GM23338 (cell line): ENCODE data around the gene DPH1. TPM values are rescaled to one million over a fixed set of nuclear protein-coding genes. Genes with fewer than 3 reads are reported as not detected.

Experiments
- ATAC-seq: fragments of 200-7000 bp; cut with Tn5 transposase; 3 replicates; pipeline ENCODE4 v1.9.1; 2020
- DNase-seq: peaks from one replicate; pipeline ENCODE4 v3.0.0-alpha.2; 2015; ENCODE audit warnings: low spot score
- H2AFZ ChIP-seq: fragments of 200-600 bp; sonication (generic); 2 replicates; pipeline ENCODE4 v1.8.0; 2016; ENCODE audit warnings: antibody characterized with exemption, mild to moderate bottlenecking, moderate library complexity
- H3F3A ChIP-seq: fragments of 200-600 bp; sonication (generic); replicated peaks from 2 replicates; pipeline ENCODE4 v1.8.0; 2017; ENCODE audit warnings: antibody characterized with exemption, mixed run types, low read depth
- H3K27ac ChIP-seq: fragments of 200-600 bp; sonication (generic); 2 replicates; pipeline ENCODE4 v1.6.1; 2016; ENCODE audit warnings: low read depth
- H3K27me3 ChIP-seq: fragments of 200-600 bp; sonication (generic); 2 replicates; pipeline ENCODE4 v1.8.0; 2016; ENCODE audit warnings: mild to moderate bottlenecking, mixed run types, moderate library complexity; ENCODE audit not compliant: insufficient read depth
- H3K36me3 ChIP-seq: fragments of 200-600 bp; sonication (generic); 2 replicates; pipeline ENCODE4 v1.8.0; 2016; ENCODE audit warnings: mild to moderate bottlenecking; ENCODE audit not compliant: insufficient read depth
- H3K4me1 ChIP-seq: fragments of 200-600 bp; sonication (generic); 2 replicates; pipeline ENCODE4 v1.8.0; 2016; ENCODE audit warnings: mild to moderate bottlenecking, moderate library complexity; ENCODE audit not compliant: insufficient read depth
- H3K4me2 ChIP-seq: fragments of 200-600 bp; sonication (generic); 2 replicates; pipeline ENCODE4 v1.7.1; 2017; ENCODE audit warnings: mixed run types
- H3K4me3 ChIP-seq: fragments of 200-600 bp; sonication (generic); 2 replicates; pipeline ENCODE4 v1.6.1; 2016; ENCODE audit warnings: mixed run types
- H3K79me2 ChIP-seq: fragments of 200-600 bp; sonication (generic); replicated peaks from 2 replicates; pipeline ENCODE4 v1.8.0; 2017; ENCODE audit warnings: mild to moderate bottlenecking; ENCODE audit not compliant: insufficient read depth
- H3K9me2 ChIP-seq: fragments of 200-600 bp; sonication (generic); 2 replicates; pipeline ENCODE4 v1.8.0; 2017; ENCODE audit not compliant: insufficient read depth
- H4K20me1 ChIP-seq: fragments of 200-600 bp; sonication (generic); replicated peaks from 2 replicates; pipeline ENCODE4 v1.8.0; 2017; ENCODE audit warnings: mild to moderate bottlenecking; ENCODE audit not compliant: insufficient read depth
- H3K27ac Mint-ChIP-seq: 2 replicates; pipeline ENCODE4 v1.8.0; 2020; ENCODE audit warnings: inconsistent platforms, mild to moderate bottlenecking, moderate library complexity, mixed read lengths
- H3K27me3 Mint-ChIP-seq: 3 replicates; pipeline ENCODE4 v1.8.0; 2022; ENCODE audit warnings: low read depth, mild to moderate bottlenecking, moderate library complexity, mixed read lengths, inconsistent platforms; ENCODE audit not compliant: insufficient read depth, poor library complexity
- H3K36me3 Mint-ChIP-seq: 3 replicates; pipeline ENCODE4 v1.8.0; 2021; ENCODE audit warnings: low read depth, mild to moderate bottlenecking, inconsistent platforms, moderate library complexity, mixed read lengths
- H3K4me1 Mint-ChIP-seq: 3 replicates; pipeline ENCODE4 v1.8.0; 2020; ENCODE audit warnings: mild to moderate bottlenecking, inconsistent platforms, mixed read lengths
- H3K4me3 Mint-ChIP-seq: 3 replicates; pipeline ENCODE4 v1.8.0; 2021; ENCODE audit warnings: moderate library complexity, mild to moderate bottlenecking, inconsistent platforms, mixed read lengths
- H3K9me3 Mint-ChIP-seq: 3 replicates; pipeline ENCODE4 v1.8.0; 2020; ENCODE audit warnings: moderate library complexity, mild to moderate bottlenecking, inconsistent platforms, mixed read lengths
- CREB1 ChIP-seq: fragments of 250-450 bp; sonication (Bioruptor Pico); IDR thresholded peaks from 2 replicates; pipeline ENCODE4 v1.5.0; 2020; ENCODE audit warnings: low read depth, mild to moderate bottlenecking, moderate library complexity
- EZH2 ChIP-seq: fragments of 200-600 bp; sonication (generic); IDR thresholded peaks from one replicate; pipeline ENCODE4 v1.8.0; 2017; ENCODE audit warnings: antibody characterized with exemption, mild to moderate bottlenecking, low read depth; ENCODE audit not compliant: unreplicated experiment
- JUNB ChIP-seq: IDR thresholded peaks from one replicate; pipeline ENCODE4 v1.6.1; 2016; ENCODE audit warnings: antibody characterized with exemption; ENCODE audit not compliant: unreplicated experiment
- POLR2AphosphoS5 ChIP-seq: IDR thresholded peaks from 2 replicates; pipeline ENCODE4 v1.6.1; 2016; ENCODE audit warnings: antibody characterized with exemption, low read depth
- ZNF331 ChIP-seq: fragments of 250-450 bp; sonication (Bioruptor Pico); IDR thresholded peaks from 2 replicates; pipeline ENCODE4 v1.5.0; 2020; ENCODE audit warnings: low read depth, mild to moderate bottlenecking, moderate library complexity
- polyA plus RNA-seq: library from polyadenylated mRNA; unstranded; fragments of >200 nt; fragmentation: Nextera tagmentation; extraction: Ambion mirVana; gene quantifications from 2 replicates; pipeline ENCODE4 v1.2.1, GENCODE V29; 2016
- total RNA-seq: library from RNA; depleted of rRNA; stranded (reverse); fragments of >200 nt; shearing (Covaris generic); gene quantifications from 2 replicates; pipeline ENCODE4 v1.2.3, GENCODE V29; 2014
- TF ChIP-seq, protein P1 (sequence below): IDR thresholded peaks from 2 replicates; pipeline ENCODE4 v1.6.1; 2016; ENCODE audit warnings: antibody characterized with exemption

DPH1 gene
- total and polyA plus RNA-seq, 2 experiments from 2014 or later, result 11.8 to 28.2 TPM

DNA sequence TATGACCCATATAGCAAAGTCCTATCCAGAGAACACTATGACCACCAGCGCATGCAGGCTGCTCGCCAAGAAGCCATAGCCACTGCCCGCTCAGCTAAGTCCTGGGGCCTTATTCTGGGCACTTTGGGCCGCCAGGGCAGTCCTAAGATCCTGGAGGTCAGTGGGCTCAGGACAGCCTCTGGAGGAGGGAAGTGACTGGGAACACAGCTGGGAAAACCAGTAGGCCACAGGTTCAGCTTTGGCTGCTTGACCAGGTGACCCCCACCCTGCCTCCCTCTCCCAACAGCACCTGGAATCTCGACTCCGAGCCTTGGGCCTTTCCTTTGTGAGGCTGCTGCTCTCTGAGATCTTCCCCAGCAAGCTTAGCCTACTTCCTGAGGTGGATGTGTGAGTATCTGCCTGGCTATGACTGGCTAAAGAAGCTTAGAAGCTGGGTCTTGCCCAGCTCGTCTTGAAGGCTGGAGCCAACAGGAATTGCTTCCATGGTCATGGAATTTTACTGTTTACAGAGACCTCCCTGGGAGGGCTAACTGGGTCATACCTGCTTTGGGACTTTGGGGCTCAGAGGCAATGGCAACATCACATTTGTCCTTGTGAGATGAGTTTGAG, 10.4 kb downstream of the DPH1 start:
- Mint-ChIP-seq H3K9me3 (no peaks in the 10 kb centered on the region), H3K4me1 (peaks cover 5% of the 10 kb centered on the region; the same call in 2 of the 3 replicates), H3K27me3 (peaks cover 28% of the 10 kb centered on the region), H3K27ac (no peak overlapping the region), H3K4me3 (peak overlapping the region; percentile 97; the same call in 2 of the 3 replicates), H3K36me3 (peaks cover 16% of the 10 kb centered on the region)
- Histone ChIP-seq H2AFZ (no peak overlapping the region), H3K4me3 (no peak overlapping the region), H3K4me1 (peaks cover 7% of the 10 kb centered on the region), H3K27ac (no peak overlapping the region), H3K36me3 (peaks cover 7% of the 10 kb centered on the region; the same call in 1 of the 2 replicates), H4K20me1 (no peaks in the 10 kb centered on the region; the same call in 1 of the 2 replicates), H3K27me3 (peaks cover 7% of the 10 kb centered on the region; the same call in 1 of the 2 replicates), H3K79me2 (no peaks in the 10 kb centered on the region), H3F3A (peaks cover 10% of the 10 kb centered on the region; the same call in 1 of the 2 replicates), H3K9me2 (no peaks in the 10 kb centered on the region), H3K4me2 (no peak overlapping the region)
- DNase-seq (no peak), ATAC-seq (no peak)
- no peak for TF ChIP-seq JUNB
- TF ChIP-seq CREB1 (CRISPR knock-in tag), result no peak

- no peak overlapping the region for H3K27ac ChIP-seq
- H3K27me3 ChIP-seq, result peaks cover 11% of the 10 kb centered on the region; the same call in 1 of the 2 replicates
- H3K4me3 ChIP-seq, result peak overlapping the region; percentile 87
- peaks cover 7% of the 10 kb centered on the region; the same call in 1 of the 2 replicates for H3K36me3 ChIP-seq
- H3K36me3 Mint-ChIP-seq, result peaks cover 16% of the 10 kb centered on the region
- no peak; the same call in 1 of the 3 replicates for ATAC-seq
- H2AFZ ChIP-seq, result 0 out of 2 replicates have a peak overlapping the region, but pooled peaks have one; percentile 59
- peak overlapping the region; percentile 96 for H3K4me2 ChIP-seq
- no peak for DNase-seq
- H3F3A ChIP-seq, result peaks cover 10% of the 10 kb centered on the region; the same call in 1 of the 2 replicates
- no peaks in the 10 kb centered on the region for H3K79me2 ChIP-seq
- H3K27ac Mint-ChIP-seq, result no peak overlapping the region
- no peak for TF ChIP-seq POLR2AphosphoS5
- no peak for TF ChIP-seq EZH2
- no peak for TF ChIP-seq ZNF331 (CRISPR knock-in tag)
- TF ChIP-seq, protein P1, sequence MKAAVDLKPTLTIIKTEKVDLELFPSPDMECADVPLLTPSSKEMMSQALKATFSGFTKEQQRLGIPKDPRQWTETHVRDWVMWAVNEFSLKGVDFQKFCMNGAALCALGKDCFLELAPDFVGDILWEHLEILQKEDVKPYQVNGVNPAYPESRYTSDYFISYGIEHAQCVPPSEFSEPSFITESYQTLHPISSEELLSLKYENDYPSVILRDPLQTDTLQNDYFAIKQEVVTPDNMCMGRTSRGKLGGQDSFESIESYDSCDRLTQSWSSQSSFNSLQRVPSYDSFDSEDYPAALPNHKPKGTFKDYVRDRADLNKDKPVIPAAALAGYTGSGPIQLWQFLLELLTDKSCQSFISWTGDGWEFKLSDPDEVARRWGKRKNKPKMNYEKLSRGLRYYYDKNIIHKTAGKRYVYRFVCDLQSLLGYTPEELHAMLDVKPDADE, result no peak
- peaks cover 5% of the 10 kb centered on the region; the same call in 2 of the 3 replicates for H3K4me1 Mint-ChIP-seq
- H3K9me2 ChIP-seq, result no peaks in the 10 kb centered on the region
- peak overlapping the region; percentile 97 for H3K4me3 Mint-ChIP-seq
- H3K4me1 ChIP-seq, result peaks cover 7% of the 10 kb centered on the region
- no peaks in the 10 kb centered on the region for H3K9me3 Mint-ChIP-seq
- H3K27me3 Mint-ChIP-seq, result peaks cover 28% of the 10 kb centered on the region
- no peaks in the 10 kb centered on the region; the same call in 1 of the 2 replicates for H4K20me1 ChIP-seq
These were observed 11.1 kb downstream of the DPH1 start for GRCh38 chr17:2040942-2041560.
